8988T (cell line): ENCODE results near the gene SCRG1.

Source experiments
- DNase-seq: peaks from one replicate; pipeline ENCODE4 v3.0.0; 2011

SCRG1 gene

DNA sequence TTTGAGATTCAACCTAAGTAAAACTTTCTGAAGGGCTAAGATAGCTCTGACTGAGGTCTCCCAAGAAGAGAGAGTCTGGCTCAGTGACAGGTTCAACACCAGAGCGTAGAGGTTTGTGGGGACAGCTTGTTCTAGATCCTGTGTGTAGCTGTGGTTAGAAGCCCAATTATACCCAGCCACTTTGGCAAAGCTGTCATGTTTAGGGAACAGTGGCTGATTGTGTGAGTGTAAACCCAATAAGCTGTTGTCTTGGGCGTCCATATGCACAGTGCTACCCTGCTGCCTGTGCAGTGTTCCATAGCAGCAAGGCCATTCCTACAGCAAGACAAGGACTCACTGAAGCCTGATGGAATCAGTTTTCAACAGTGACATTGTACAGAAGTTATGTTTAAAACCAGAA is 11.2 kb upstream of the SCRG1 start:
- no peak for DNase-seq

DNA sequence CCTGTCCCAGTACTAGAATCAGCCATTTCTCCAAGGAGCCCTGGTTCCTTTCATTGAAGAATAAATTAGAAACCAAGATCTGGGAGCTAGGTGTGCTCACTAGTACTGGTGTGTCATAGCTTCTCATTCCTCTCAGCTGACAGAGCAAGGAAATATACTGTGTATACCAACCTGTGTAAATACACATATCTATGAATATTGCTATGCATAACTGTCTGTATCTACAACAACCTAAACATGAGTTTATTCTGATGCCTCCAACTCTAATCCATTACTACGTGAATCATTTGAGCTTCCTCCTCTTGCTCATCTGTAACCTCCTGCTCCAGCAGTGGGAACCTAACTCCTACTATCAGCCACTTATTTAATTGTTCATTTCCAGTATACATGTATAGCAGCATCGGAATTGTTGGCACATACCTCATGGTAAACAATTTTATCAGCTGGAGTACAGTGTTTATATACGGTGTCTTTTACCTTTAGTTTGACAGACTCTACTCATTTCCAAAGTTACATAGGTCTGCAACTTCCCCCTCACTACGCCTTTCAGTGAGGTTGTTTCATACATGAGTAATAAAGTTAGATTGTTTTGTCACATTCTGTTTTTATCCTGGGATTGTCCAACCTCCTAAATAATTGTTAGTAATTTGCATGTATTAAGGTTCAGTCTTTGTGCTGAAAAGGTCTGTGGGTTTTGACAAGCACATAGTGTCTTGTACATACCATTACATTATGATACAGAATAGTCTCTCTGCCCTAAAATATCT is 7.1 kb upstream of the SCRG1 start:
- no peak for DNase-seq

DNA sequence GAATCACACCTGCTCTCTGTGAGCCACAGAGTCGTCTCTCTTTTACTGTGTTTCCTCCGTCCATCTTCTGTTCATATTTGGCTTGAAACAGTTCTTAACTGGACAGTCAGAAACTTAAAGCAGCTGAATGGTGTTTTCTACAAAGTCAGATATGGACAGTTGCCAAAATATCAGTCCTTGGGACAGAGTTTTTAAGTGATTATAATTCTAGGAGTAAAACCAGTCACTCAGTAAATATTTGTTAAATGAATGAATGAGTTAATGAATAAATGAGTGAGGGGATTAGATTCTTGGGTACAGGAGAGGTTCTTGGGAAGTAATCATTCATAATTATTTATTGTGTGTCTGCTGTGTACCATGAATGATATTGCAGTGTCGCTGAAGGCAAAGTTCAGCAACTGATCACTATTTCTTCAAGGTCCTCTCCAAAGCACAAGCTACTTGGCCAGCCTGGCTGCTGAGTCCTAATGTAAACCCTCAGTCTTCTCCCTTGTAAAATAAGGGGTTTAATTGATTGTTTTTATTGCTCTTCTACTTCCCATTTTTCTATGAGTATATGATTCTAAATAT is 5.5 kb upstream of the SCRG1 start:
- DNase-seq: no peak

DNA sequence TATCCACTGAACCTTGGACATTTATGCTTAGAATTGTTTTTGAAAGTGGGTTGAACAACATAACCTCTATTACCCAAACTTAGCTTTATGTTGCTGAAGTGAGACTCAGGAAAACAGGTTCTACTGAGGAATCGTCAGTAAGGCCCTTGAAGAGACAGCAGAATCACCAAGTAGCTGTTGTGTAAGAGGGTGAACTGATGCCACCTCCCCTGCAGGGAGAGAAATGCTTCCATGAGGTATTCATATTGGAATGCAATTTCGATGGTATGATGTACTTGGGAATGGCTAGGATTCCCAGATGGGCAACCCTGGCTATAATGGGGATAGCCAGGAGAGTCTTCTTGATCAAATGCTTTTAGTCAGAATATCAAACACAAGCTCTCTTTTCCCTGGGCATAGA is 4.1 kb upstream of the SCRG1 start:
- no peak for DNase-seq

DNA sequence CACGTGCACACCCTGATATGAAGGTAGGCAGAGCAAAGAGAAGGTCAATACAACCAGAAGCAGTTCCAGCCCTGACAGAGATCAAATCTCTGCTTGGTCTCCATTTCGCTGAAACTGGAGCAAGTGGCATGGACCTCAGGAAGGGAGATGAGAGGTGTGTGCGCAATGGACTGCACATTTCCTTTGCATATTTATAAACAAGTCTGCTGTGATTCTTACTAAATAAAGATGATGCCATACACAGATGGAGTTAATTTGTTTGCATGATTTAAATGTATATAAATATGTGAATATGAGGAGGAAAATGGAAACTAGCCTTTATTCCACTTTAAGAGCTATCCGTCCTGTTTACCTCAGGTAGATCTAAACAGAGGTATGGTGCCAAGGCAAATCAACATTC is 2.1 kb upstream of the SCRG1 start:
- DNase-seq: no peak

DNA sequence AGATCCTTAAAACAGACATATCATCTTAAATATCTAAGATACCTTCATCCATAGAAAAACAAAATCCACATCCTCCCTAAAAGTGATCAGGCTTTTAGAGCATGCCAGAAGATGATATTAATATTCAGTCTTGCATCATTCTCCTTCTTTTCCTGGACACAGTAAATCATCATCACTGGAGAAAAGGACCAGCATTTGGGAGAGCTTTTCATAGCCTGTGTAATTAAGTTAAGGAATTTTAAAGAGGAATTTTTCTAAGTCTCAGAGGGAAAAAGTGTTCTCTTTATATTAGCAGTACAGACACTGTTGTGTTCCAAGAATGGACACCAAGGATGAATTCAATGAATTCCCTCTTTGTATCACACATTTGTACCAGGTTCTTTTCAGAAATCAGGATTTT is 696 bp downstream of the SCRG1 start:
- DNase-seq: no peak

DNA sequence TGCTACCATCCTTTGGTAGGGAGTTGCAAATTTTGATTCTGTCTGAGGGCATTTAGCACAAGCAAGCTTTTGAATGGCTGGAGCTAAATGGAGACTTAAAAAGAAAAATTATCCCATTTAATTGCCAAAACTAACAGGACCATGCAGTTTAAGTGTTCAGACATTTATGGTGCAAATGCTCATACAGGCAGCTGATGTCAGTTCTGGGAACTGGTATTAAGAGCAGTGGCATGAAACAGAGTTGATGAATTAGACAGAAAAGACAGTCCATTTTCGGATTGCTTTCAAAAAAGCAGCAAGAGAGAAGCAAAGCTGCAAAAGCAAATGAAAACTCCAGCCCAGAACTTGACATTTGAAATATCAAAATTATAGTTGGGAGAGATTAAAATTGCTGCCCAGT is 1.3 kb downstream of the SCRG1 start:
- DNase-seq: no peak

DNA sequence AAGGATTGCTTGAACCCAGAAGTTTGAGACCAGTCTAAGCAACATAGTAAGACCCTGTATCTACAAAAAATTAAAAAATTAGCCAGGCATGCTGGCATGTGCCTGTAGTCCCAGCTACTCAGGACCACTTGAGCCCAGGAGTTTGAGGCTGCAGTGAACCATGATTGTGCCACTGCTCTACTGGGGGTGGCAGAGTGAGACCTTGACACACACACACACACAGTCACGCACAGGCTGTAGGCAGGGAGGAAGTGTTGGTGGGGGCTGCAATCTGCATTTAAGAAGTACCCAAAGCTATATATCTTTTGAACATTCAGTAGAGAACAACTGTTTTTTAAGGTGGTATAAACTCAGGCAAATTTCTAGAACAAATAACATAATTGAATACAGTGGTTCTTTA is 7.2 kb downstream of the SCRG1 start:
- DNase-seq: no peak

DNA sequence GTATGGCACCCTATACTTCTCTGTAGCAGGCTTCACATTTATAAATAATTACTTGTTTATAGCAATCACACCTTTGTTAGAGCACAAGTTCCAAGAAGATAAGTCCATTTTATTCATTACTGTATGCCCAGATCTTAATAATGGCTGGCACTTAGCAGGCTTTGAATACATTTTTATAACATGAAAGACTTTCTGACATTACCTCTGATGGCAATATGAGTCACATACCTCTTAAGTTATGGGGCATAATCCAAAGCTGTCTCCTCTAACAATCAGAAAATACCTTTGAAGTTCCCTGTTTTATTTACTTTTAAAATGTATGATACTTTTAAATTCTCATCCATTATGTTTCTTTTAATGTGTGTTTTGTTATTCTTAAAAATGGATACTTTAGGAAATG is 12.2 kb downstream of the SCRG1 start:
- DNase-seq: no peak

DNA sequence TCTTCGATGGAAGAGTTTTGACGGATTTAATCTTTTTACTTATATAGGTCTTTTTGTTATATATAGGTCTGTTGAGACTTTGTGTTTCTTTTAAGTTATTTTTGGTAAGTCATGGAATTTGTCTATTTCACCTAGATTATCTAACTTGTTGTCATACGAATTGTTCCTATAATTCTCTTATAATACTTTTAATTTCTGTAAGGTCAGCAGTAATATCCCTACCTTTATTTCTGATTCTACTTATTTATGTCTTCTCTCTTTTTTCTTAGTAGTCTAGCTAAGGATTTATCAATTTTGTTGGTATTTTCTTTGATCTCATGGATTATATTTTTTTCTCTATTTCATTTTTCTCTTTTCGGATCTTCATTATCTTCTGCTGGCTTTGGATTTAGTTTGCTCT is 16.6 kb downstream of the SCRG1 start:
- DNase-seq: no peak

DNA sequence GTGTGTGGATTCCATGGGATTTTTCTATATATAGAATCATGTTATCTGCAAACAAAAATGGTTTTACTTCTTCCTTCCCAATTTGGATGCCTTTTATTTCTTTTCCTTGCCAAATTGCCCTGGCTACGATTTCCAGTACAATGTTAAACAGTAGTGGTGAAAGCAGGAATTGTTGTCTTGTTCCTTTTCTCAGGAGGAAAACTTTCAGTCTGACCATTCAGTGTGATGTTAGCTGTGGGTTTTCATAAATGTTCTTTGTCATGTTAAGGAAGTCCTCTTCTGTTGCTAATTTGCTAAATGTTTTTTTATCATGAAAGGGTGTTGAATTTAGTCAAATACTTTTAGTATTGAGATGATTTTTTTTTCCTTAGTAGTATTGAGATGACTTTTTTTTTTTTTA is 17.3 kb downstream of the SCRG1 start:
- no peak for DNase-seq

DNA sequence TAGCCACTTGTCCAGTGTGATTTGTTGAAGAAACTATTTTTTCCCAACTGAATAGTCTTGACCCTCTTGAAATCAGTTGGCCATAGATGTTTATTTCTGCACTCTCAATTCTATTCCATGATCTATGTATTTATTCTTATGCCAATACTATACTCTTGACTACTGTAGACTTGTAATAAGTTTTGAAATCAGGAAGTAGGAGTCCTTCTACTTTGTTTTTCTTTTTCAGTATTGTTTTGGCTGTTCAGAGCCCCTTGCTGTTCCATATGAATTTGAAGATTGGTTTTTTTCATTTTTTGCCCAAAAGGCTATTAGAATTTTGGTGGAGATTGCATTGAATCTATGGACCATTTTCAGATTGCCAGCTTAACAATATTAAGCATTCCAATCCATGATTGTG is 17.9 kb downstream of the SCRG1 start:
- no peak for DNase-seq

DNA sequence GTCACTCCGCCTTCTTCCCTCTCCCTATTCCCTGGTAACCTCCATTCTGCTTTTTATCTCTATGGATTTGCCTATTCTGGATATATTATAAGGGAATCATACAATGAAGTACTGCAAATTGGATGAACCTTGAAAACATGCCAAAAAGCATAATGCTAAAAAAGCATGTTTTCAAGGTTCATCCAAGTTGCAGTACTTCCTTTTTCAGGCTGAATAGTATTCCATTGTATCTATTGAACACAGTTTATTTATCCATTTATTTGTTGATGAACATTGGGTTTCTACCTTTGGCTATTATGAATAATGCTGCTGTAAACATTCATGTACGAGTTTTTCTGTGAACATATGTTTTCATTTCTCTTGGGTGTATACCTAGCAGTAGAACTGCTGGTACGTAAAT is 19.0 kb downstream of the SCRG1 start:
- DNase-seq: no peak

DNA sequence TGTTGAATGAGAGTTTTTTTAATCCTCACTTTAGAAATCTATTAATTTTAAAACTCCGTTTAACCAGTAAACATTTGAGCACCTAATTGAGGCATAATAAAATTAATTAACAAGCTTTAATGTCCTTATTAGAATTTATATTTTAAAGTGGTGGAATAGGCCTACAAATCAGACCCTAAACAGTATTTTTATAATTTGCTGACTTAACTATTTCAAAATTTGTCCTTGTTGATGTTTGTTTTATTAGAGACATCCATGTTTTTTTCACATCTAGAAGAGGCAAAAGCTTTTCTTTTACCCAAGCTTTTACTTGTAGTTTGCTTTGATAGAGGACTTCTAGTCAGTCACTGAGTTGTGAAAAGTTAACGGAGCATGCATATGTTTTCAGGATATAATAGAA is 24.3 kb downstream of the SCRG1 start:
- DNase-seq: no peak

DNA sequence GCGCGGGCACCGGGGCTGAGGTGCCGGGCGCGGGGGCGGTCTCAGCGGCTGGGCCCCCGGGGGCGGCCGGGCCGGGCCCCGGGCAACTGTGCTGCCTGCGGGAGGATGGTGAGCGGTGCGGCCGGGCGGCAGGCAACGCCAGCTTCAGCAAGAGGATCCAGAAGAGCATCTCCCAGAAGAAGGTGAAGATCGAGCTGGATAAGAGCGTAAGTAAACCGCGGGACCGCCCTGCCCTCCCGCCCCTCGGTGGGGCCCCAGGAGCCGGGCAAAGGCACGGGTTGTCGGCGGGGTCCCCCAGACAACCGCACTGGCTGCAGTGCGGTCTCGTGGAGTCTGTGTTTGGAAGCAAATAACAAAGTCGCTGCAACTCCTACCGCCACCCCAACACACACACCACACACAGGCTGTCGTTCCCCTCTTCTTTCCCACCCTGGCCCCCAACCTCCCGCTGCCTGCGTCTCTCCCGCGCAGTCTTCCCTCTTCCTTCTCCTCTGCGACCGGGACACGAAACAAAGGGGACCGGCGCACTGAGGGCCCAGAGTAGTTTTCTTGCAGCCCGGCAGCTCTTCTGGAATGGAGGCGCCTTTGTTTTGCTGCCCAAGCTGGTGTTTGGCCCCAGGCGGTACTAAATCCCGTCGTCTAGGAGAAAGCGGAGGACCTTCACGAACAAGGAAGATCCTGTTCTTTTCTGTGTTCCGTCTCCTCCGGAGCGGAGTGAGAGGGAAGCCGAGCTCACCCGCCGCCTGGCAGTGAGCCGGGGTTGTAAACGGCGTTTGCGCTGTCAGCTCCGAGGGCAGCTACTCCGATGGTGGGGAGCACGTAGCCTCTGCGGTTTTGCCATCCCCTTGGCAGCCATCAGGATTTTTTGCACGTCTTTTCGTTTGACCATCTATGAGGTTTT is 27.4 kb downstream of the SCRG1 start:
- DNase-seq: peak; percentile 21

DNA sequence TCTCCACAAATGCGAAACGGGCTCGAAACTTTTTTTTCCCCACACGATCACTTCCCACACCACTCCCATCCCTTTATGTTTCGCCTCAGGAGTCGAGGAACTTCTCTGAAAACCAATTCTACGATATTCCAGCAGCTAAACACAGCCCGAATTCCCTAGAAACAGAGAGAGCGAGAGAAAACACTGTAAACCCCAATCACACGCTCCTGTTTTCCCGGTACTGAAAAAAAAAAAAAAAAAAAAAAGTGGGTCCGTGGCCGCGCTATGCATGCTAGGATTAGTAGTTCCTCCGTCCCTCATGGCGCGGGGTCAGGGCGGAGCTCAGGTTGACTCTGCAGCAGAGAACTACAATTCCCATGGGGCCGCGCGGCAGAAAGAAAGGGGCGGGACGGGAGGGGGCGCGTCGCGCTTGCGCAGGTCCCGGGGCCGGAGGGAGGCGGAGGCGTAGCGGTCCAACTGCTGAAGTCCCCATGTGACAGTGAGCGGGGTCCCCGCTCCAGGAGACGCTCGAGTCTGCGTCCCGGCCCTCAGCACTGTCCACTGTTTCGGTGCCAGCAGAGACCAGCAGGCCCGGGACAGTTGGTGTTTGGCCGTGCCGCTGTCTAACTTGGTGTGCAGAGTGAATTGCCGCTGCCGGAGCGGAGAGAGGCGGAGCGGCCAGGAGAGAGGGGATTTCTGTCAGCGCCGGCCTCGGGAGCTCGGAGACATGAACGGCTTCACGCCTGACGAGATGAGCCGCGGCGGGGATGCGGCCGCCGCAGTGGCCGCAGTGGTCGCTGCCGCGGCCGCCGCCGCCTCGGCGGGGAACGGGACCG is 28.2 kb downstream of the SCRG1 start, which contains the start of gene SAP30:
SAP30 (plus strand) TSS at position 478 of the 815 bp plus-strand sequence; CDS start at position 707, 229 bp downstream.
- DNase-seq: peak; percentile 81

DNA sequence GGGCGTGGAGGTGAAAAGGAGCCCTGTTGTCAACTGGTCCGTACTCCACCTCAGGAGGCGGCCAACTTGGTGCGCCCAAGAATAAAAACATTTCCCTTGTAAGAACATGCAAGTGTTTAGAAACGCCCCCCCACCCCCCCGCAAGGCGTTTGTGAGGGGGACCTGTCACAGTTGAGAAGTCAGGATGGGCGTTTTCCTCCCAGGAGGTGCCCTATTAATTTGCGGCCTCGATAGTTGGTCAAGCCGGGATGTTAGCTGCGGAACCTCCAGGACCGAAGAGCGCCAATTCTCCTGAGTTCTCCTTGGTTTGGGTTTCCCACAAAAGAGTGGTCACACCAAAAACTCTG is 28.8 kb downstream of the SCRG1 start:
- DNase-seq: no peak

DNA sequence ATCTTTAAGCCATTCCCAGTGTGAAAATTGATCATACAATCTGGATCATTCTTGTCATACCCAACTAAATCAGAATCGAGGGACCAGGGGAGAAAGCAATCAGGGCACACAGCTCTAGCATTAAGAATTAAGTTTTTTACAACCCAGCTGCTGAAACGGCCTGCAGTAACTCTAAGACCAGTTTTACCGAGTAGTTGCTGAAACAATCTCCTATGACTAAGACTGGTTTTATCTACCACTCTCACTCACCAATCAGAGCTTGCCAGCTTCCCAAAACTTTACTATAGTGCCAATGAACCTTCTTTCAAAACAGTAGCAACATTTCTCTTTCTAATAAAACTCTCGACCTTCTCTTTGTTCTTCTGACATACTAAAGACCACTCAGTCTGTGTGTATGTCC is 31.0 kb downstream of the SCRG1 start:
- DNase-seq: no peak

DNA sequence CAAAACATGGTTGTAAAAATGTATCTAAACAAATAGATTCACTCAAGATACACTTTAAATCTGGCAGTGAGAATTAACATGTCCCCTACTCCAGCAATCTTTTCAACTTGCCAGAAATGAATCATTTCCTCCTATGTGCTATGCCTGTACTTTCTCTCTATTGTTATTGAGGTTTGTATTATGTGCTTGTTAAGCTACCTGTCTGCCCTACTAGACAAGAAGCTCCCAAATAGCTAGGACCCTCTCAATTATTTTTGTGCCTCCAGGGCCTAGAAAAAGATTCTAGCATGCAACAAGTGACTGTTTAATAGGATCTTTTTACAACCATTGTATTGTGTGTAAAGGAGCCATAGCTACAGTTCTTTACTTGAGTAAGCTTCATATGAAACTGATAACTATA is 31.6 kb downstream of the SCRG1 start:
- no peak for DNase-seq

DNA sequence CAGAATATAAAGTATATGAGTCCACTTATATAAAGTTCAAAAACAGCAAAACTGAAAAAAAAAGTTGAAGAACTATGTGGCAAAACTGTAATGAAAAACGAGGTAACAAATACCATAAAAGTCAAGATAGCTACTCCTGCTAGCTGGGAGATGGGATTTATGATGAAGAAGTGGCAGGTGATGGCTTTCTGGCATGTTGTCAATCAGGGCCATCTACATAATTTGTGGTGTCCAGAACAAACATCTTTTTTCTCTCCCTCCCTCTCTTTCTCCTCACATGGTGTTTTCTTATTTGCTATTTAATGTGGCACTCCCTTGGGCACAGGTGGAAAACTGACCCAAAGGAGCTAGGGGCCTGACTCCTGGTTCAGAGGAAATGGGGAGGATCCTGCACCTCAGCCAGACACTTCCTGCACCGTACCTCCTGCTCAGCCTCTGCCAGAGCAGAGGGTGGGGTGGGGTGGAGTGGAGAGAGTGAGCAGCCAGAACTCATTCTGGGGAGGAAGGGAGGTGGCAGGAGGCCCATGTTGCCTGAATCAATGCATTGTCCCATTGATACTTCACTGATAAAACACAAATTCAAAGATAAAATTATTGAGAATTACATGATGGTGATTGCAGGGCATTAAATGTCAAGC is 33.4 kb downstream of the SCRG1 start:
- no peak for DNase-seq

DNA sequence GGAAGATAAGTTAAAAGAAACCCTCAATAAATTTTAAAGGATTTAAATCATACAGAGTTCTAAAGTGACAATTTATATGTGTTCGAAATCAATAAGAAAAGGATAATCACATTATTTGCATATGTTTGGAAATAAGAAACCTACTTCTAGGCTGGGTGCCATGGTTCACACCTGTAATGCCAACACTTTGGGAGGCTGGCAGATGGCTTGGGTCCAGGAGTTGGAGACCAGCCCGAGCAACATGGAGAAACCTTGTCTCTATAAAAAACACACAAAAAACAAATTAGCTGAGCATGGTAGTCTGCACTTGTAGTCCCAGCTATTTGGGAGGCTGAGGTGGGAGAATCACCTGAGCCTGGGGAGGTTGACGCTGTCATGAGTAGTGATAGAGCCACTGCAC is 36.2 kb downstream of the SCRG1 start:
- no peak for DNase-seq

DNA sequence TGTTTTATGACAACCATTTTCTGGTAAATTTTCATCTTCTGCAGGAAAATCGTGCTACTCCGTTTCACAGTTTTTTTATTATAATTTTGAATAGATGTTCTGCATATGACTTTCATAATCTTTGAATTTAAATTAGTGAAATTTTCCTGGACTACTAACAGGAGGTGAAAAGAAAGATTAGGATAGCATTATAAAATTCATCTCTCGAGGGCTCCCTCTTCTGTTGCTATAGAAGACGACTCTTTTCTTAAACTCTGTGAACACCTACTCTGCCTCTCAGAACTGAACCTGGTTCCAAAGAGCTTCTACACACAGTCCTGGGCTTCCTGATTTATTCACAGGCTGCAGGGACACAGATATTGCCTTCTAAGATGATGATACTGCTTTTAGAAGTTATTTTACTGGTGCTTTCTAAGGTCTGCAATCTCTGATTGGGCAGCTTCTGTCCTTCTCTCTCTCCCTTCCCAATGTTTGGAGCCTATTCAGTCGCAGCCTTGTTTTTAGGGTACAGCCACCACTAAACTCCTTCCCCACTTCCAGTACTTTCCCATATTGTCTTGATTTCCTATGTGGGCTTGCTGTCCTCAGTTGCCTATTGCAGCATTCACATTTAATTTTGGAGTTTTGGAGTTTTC is 38.2 kb downstream of the SCRG1 start:
- DNase-seq: no peak
